ENCODE results near the gene CDK4.

- no peak for TF ChIP-seq POLR2A (IDR thresholded peaks at IDR 0.05; ENCODE audit: low read length)
- no peak for TF ChIP-seq GATA1 (IDR thresholded peaks at IDR 0.05; ENCODE audit: low read depth, low read length)
These were observed 12.1 kb downstream of the CDK4 start for GRCh38 chr12:57739914-57740538.
